HTERT RPE-1 (cell line): ENCODE measurements around the gene KIAA1586.

ENCODE experiments used
- in situ Hi-C: fragments of 300-500 bp; cut with MboI; formaldehyde crosslinking; loops from 4 replicates; pipeline ENCODE4 v1.14.3; 2020; ENCODE audit warnings: low sequenced_read_pairs

The KIAA1586 gene

DNA sequence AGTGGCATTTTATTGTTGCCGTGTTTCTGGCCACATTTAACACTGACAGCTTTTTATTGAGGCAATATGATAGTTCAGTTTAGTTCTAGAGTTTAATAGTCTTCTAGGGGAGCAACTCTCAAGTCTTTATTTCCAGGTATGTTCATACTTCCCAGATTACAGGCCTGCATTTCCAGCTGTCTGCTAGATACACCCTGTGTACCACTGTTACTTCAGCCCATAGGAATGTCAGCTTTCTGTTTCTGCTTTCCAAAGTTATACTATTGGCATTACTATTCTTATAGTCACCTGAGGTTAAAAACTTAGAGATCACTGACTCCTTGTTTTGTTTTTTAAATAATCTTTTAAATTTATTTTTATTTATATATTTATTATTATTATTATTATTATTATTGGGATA, 51.1 kb downstream of the KIAA1586 start:
- in situ Hi-C loops = no loop called here

DNA sequence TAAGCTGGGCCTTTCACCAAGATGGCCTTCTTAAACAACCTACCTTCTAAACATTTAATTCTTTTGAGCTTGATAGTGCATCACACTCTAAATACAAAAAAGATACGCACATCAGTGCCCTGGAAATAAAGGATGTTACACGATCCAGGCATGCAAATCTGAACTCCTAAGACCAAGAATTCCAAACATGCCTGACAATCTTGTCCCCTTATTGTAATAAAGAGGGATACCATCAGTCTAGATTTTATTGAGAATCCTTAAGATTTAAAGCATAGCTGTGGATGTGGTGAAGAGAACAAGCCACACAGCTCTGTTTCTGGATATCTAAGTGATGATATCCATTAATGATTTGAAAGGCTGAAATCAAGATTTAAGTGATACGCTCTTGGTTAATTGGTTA, 56.5 kb downstream of the KIAA1586 start:
- in situ Hi-C loops = no loop called here

DNA sequence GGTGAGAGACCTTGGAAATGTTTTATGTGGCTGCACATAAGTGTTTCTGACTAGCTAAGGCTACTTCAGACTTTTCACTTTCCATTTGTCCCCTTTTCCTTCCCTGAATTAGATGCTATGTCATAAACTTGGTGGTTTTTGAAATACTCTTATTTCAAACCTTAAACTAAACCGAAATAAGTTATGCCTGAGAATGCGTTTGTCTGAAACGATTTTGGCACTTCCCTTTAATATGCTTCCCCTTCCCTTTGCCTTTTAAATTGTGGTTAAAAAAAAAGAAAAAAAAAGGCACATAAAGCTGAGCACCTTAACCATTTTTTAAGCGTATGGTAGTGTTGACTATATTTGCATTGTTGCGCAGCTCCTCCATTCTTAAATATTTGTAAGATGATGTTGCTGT, 57.8 kb downstream of the KIAA1586 start:
- in situ Hi-C loops = no loop called here
